RWPE1 (cell line): ENCODE results near the gene CFAP61.

Experiments used
- CTCF ChIA-PET: fragments of 350-600 bp; sonication (Branson Sonifier 250); formaldehyde crosslinking; extraction: SDS; loops from one replicate; lab custom pipeline; 2021; lab: Yijun Ruan, JAX
- POLR2A ChIA-PET: fragments of 400-600 bp; formaldehyde crosslinking; extraction: SDS; loops from one replicate; lab custom pipeline; 2020; ENCODE audit warnings: antibody characterized with exemption; ENCODE audit not compliant: low non-redundant PET; lab: Yijun Ruan, JAX
- DNase-seq: peaks from one replicate; pipeline ENCODE4 v3.0.0; 2012; ENCODE audit warnings: low spot score
- H3K27ac ChIP-seq: fragments of 450-650 bp; 2 replicates; pipeline ENCODE4 v1.5.1; 2017
- TF ChIP-seq, protein P1 (sequence below): fragments of 450-650 bp; conservative IDR thresholded peaks from 2 replicates; pipeline ENCODE4 v1.5.1; 2017; ENCODE audit warnings: low read depth, mild to moderate bottlenecking

CFAP61 gene

DNA sequence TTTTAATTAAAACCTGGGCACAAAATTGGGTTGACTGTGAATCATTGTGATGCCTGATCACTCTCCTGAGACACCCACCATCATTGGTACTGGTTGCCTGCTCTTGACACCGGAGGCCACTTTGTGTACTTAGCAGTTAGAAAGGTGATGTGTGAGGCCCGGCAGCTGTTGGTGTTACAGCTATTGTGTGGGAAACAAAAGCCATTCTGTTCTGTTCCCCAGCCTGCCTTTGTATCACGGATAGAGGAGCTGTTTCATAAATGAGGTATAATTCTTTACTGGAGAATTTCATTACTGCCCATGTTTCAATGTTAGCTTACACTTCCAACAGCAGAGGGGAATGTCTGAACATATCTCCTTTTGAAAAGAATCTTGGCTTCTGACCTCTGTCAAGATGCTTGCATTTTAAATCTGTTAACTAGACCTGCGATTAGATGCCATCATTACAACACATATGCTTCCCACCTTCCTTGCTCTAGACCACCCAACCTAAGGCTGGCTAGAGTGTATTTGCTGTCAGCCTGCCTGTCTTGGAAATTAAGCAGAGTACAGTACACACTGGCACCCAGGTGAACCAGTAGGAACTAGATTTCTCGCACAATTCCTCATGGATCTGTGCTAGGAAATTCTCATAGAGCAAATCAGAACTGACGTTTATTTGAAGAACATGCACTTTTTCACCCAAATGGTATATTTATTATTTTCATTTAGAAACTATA is 173.2 kb downstream of the CFAP61 start:
- H3K27ac ChIP-seq: no peak overlapping the region
- ChIA-PET CTCF (interaction anchor here (1.1 kb wide), 1 partner anchor 12 kb away, joined by 3 read pairs; no protein-coding TSS in a partner anchor), POLR2A (no interaction called here)
- DNase-seq: no peak
- TF ChIP-seq, protein P1, sequence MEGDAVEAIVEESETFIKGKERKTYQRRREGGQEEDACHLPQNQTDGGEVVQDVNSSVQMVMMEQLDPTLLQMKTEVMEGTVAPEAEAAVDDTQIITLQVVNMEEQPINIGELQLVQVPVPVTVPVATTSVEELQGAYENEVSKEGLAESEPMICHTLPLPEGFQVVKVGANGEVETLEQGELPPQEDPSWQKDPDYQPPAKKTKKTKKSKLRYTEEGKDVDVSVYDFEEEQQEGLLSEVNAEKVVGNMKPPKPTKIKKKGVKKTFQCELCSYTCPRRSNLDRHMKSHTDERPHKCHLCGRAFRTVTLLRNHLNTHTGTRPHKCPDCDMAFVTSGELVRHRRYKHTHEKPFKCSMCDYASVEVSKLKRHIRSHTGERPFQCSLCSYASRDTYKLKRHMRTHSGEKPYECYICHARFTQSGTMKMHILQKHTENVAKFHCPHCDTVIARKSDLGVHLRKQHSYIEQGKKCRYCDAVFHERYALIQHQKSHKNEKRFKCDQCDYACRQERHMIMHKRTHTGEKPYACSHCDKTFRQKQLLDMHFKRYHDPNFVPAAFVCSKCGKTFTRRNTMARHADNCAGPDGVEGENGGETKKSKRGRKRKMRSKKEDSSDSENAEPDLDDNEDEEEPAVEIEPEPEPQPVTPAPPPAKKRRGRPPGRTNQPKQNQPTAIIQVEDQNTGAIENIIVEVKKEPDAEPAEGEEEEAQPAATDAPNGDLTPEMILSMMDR: no peak

DNA sequence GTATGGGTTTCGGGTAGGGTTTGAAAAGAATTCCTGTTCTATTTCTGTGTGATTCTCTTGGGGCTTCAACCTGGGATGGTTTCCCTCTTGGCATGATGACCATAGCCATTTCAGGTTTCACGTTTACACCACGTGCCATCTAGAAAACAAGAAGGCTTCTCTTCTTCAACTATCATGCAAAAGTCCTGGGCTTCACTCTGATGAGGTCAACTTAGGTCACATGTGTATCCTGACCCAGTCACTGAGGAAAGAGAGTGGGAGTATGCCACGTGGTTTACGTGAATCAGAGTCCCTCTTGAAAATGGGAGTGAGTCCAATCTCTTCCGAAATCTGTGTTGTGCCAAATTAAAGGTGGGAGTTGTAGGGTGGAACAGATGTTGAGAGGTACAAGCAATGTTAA is 174.2 kb downstream of the CFAP61 start:
- H3K27ac ChIP-seq: no peak overlapping the region
- TF ChIP-seq, protein P1: no peak
- ChIA-PET CTCF (interaction anchor here (1.1 kb wide), 1 partner anchor 11 kb away, joined by 3 read pairs; no protein-coding TSS in a partner anchor), POLR2A (no interaction called here)
- no peak for DNase-seq

DNA sequence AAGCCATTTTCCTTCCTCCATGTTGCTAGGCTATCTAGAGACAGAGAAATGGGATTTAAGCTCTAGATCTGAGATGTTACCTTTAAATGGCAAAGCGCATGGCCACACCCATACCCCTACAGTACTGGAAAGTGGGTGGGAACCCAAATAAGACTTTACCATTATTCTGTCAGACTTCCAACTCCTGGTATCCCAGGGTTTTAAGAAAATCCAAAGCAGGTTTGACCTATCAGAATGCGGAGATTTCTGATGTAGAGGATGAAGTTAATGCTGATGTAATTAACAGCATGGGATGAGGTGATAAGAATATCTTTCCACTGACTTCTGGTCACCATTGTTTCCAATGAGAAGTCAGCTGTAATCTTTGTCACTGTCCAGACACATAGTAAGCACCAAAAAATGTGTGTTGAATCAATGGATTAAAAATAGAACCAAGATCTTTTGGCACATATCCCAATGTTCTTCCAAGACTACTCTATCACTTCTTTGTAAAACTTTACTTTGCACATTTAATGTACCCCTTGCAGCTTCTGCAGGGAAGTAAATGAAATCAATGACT is 174.8 kb downstream of the CFAP61 start:
- no peak for DNase-seq
- ChIA-PET POLR2A (no interaction called here), CTCF (no interaction called here)
- TF ChIP-seq, protein P1: no peak
- no peak overlapping the region for H3K27ac ChIP-seq

DNA sequence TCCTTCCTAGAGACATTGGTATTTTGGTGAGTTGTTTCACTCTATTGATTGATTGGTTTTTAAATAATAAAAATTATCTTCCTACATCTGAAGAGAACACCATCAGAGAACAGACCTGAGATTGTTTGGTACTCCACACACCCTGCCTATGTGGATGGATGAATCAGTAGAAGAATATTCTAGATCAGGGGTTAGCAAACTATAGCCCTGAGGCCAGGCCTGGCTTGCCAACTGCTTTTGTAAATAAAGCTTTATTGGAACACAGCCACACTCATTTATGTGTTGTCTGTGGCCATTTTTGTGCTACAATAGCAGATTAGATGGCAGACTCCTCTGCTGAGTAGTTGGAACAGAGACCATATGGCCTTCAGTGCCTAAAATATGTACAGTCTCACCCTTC is 176.0 kb downstream of the CFAP61 start:
- POLR2A ChIA-PET: no interaction called here
- DNase-seq: no peak
- CTCF ChIA-PET: no interaction called here
- H3K27ac ChIP-seq: no peak overlapping the region
- TF ChIP-seq, protein P1: no peak

DNA sequence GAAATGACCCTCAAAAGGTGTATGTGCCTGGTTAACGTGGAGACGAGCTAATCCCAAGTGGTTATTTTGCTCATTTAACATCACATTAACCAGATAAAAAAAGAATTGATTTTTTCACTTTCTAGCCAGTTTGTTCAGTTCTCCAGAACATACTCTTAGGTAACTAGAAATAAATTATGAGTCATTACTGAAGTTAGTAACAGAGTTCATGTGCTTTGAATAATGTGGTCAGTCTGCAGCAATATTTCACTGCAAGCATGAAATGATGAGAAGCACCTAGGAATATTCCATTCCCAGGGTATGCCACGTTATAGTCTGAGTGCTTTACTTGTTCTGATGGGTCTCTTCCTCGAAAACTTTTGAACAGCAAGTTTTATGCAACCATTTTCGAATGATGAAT is 177.3 kb downstream of the CFAP61 start:
- POLR2A ChIA-PET: no interaction called here

DNA sequence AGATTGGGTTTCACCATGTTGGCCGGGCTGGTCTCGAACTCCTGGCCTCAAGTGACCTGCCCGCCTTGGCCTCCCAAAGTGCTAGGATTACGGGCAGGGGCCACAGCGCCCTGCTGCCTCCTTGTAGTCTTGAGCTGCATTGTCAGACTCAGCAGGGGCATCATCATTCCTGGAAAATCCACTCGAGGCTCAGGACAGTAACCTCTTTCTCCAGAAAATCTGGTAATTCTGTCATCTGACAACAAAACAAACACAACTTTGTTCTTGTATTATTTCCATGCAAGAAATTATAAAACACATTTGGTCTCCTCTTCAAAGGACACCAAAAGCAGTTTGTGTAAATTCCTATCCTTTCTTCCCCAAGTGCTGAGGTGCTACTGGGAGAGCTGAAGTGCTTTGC is 178.4 kb downstream of the CFAP61 start:
- no peak overlapping the region for H3K27ac ChIP-seq
- POLR2A ChIA-PET: no interaction called here
- no peak for DNase-seq
- TF ChIP-seq, protein P1: no peak
- CTCF ChIA-PET: interaction anchor here (0.6 kb wide), 2 partner anchors 54 to 966 kb away, joined by 3 to 7 read pairs; no protein-coding TSS in a partner anchor

More for the DNA sequence above, 177.3 kb downstream of the CFAP61 start:
- TF ChIP-seq, protein P1: no peak
- CTCF ChIA-PET: no interaction called here
- DNase-seq: no peak
- no peak overlapping the region for H3K27ac ChIP-seq
